ENCODE measurements around the gene EVX2. TPM values are rescaled to one million over a fixed set of nuclear protein-coding genes. Genes with fewer than 3 reads are reported as not detected.
A peak's percentile ranks its signal among the peaks of the same experiment; 100 is the strongest.

EVX2 gene
- total and polyA plus RNA-seq, 2 of the 13 experiments (the other 11 are each of a cell fraction or from before 2014, with no cell fraction given): not detected

DNA sequence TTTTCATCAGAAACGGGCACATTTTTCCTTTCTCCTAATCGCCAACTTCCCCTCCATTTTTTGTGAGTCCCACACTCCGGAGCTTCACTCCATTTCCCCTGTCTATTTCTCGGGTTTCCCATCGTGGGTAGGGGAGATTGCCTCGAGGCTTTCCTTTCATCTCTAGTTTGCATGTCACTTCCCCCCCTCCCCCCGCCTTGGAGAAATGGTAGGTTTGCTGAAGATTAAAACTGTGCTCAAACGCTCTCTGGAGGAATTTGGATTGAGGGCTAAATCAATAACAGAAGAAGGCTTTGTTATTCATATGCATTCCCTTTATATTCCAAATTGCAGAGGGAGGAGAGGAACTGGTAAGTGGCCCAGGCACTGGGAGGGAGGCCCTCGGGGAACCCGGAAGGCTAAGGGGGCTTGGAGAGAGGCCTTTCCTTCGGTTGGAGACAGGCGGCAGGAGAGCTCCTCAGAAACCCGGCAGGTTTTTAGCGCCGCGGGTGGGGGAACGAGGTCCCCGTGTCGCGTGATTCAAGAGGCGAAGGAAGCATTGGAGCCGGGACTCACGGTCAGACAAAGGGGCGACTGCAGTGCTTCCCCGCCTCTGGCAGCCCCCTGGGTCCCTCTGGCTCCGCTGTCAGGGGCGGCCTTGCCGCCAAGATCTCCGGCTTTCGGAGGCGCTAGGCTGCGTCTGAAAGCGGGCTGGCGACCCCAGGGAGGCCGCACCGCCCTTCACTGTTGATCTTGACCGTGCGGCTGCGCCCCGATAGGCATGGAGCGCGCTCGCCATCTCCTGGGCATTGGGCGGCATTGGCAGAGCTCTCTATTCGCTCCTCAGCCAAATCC lies 13.4 kb upstream of the EVX2 start (continued):
- TF ChIP-seq, protein P1, sequence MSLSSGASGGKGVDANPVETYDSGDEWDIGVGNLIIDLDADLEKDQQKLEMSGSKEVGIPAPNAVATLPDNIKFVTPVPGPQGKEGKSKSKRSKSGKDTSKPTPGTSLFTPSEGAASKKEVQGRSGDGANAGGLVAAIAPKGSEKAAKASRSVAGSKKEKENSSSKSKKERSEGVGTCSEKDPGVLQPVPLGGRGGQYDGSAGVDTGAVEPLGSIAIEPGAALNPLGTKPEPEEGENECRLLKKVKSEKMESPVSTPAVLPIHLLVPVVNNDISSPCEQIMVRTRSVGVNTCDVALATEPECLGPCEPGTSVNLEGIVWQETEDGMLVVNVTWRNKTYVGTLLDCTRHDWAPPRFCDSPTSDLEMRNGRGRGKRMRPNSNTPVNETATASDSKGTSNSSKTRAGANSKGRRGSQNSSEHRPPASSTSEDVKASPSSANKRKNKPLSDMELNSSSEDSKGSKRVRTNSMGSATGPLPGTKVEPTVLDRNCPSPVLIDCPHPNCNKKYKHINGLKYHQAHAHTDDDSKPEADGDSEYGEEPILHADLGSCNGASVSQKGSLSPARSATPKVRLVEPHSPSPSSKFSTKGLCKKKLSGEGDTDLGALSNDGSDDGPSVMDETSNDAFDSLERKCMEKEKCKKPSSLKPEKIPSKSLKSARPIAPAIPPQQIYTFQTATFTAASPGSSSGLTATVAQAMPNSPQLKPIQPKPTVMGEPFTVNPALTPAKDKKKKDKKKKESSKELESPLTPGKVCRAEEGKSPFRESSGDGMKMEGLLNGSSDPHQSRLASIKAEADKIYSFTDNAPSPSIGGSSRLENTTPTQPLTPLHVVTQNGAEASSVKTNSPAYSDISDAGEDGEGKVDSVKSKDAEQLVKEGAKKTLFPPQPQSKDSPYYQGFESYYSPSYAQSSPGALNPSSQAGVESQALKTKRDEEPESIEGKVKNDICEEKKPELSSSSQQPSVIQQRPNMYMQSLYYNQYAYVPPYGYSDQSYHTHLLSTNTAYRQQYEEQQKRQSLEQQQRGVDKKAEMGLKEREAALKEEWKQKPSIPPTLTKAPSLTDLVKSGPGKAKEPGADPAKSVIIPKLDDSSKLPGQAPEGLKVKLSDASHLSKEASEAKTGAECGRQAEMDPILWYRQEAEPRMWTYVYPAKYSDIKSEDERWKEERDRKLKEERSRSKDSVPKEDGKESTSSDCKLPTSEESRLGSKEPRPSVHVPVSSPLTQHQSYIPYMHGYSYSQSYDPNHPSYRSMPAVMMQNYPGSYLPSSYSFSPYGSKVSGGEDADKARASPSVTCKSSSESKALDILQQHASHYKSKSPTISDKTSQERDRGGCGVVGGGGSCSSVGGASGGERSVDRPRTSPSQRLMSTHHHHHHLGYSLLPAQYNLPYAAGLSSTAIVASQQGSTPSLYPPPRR (CRISPR knock-in tag; IDR thresholded peaks at IDR 0.05; ENCODE audit: borderline replicate concordance): no peak
- TF ChIP-seq ZNF678 (CRISPR knock-in tag; IDR thresholded peaks at IDR 0.05) (no peak), PTBP1 (IDR thresholded peaks at IDR 0.05; ENCODE audit: low read depth, low read length, poor library complexity, severe bottlenecking) (no peak), SP4 (CRISPR knock-in tag; IDR thresholded peaks at IDR 0.05) (no peak), YEATS2 (CRISPR knock-in tag; IDR thresholded peaks at IDR 0.05; ENCODE audit: borderline replicate concordance) (0 out of 2 replicates have a peak, but pooled peaks have one; percentile 21), TEAD3 (CRISPR knock-in tag; optimal IDR thresholded peaks at IDR 0.05; ENCODE audit: borderline replicate concordance) (peak; percentile 49), PHF5A (CRISPR knock-in tag; IDR thresholded peaks at IDR 0.05; ENCODE audit: low read depth, unreplicated experiment) (no peak), EHMT2 (IDR thresholded peaks at IDR 0.05; ENCODE audit: borderline replicate concordance, low read depth, low read length) (no peak), HNRNPLL (IDR thresholded peaks at IDR 0.05; ENCODE audit: low read depth, low read length, poor library complexity, severe bottlenecking) (peak; percentile 48), ZNF598 (CRISPR knock-in tag; IDR thresholded peaks at IDR 0.05; ENCODE audit: borderline replicate concordance) (0 out of 2 replicates have a peak, but pooled peaks have one; percentile 72), GATAD1 (CRISPR knock-in tag; IDR thresholded peaks at IDR 0.05) (peak; percentile 58), NFYC (CRISPR knock-in tag; IDR thresholded peaks at IDR 0.05) (no peak), ZNF746 (CRISPR knock-in tag; IDR thresholded peaks at IDR 0.05) (no peak), ATM (IDR thresholded peaks at IDR 0.05; ENCODE audit: borderline replicate concordance) (no peak), MZF1 (CRISPR knock-in tag; IDR thresholded peaks at IDR 0.05; ENCODE audit: borderline replicate concordance) (no peak), BHLHE40 (IDR thresholded peaks at IDR 0.05; ENCODE audit: low read length) (0 out of 2 replicates have a peak, but pooled peaks have one; percentile 15), ZNF441 (CRISPR knock-in tag; IDR thresholded peaks at IDR 0.05; ENCODE audit: borderline replicate concordance) (no peak), EEA1 (CRISPR knock-in tag; IDR thresholded peaks at IDR 0.05; ENCODE audit: borderline replicate concordance) (no peak)
- TF ChIP-seq, protein P2, sequence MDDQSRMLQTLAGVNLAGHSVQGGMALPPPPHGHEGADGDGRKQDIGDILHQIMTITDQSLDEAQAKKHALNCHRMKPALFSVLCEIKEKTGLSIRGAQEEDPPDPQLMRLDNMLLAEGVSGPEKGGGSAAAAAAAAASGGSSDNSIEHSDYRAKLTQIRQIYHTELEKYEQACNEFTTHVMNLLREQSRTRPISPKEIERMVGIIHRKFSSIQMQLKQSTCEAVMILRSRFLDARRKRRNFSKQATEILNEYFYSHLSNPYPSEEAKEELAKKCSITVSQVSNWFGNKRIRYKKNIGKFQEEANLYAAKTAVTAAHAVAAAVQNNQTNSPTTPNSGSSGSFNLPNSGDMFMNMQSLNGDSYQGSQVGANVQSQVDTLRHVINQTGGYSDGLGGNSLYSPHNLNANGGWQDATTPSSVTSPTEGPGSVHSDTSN (CRISPR knock-in tag; IDR thresholded peaks at IDR 0.05; ENCODE audit: borderline replicate concordance): no peak
- TF ChIP-seq, protein P3, sequence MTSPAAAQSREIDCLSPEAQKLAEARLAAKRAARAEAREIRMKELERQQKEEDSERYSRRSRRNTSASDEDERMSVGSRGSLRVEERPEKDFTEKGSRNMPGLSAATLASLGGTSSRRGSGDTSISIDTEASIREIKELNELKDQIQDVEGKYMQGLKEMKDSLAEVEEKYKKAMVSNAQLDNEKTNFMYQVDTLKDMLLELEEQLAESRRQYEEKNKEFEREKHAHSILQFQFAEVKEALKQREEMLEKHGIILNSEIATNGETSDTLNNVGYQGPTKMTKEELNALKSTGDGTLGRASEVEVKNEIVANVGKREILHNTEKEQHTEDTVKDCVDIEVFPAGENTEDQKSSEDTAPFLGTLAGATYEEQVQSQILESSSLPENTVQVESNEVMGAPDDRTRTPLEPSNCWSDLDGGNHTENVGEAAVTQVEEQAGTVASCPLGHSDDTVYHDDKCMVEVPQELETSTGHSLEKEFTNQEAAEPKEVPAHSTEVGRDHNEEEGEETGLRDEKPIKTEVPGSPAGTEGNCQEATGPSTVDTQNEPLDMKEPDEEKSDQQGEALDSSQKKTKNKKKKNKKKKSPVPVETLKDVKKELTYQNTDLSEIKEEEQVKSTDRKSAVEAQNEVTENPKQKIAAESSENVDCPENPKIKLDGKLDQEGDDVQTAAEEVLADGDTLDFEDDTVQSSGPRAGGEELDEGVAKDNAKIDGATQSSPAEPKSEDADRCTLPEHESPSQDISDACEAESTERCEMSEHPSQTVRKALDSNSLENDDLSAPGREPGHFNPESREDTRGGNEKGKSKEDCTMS (CRISPR knock-in tag; conservative IDR thresholded peaks at IDR 0.05): no peak

Measured in HepG2 (cell line).